COLO668 (cell line): ENCODE data around the gene CIAPIN1.

Experiments used
- DNase-seq: peaks from one replicate; lab custom pipeline; 2025; ENCODE audit not compliant: unreplicated experiment; lab: John Stamatoyannopoulos, UW

CIAPIN1 gene

DNA sequence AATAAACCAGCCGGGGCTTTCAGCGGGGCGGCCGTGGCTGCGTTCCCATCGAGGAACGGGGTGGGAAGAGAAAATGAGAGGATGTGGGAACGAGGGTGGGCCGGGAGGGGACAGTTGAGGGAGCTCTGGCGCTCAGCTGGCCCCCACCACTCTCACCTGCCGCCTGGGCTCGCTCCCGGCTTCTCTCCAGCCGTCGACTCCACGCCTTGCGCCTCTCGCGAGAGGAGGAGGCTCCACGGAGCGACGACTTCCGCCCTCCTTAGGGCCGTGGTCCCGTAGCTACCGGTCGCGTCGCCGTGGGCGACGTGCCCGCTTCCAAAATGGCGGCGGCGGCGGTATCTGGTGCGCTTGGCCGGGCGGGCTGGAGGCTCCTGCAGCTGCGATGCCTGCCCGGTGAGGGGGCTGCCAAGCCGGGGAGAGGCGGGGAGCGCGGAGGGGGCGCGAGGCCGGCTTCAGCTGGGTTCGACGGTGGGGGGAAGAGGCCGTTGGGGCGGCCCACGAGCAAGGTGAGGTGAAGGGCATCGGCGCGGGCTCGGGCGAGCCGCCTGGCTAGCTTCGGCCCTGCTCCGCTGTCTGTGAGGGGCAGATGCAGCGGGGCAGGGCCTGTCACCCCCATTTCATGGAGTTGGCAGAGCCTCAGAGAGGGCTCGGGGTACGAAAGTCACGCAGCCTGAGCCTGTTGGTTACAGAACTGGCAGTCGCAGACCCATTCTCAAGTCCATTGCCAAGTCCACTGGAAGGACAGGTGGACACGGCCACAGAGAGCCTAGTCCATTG is at the start of gene CIAPIN1, which contains the start of gene COQ9:
Gene CIAPIN1, minus strand, starts transcription at position 200 of the 777 bp plus-strand sequence. CDS start 6,457 bp downstream, outside the sequence.
Gene COQ9, plus strand, starts transcription at position 294 of the 777 bp plus-strand sequence. Its CDS starts 27 bp downstream, at position 321.
- peak; percentile 97 for DNase-seq

DNA sequence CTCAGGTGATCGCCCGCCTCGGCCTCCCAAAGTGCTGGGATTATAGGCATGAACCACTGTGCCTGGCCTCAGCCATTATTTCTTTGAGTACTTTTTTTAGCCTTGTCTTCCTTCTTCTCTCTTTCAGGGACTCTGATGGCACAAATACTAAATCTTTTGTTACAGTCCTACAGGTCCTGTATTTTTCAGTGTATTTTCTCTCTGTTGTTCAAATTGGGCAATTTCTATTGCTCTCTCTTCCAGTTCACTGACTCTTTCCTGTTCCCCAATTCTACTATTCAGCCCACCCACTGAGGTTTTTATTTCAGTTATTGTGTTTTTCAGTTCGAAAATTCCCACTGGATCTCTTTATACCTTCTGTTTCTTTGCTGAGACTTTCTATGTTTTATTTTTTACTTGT is 46.6 kb upstream of the CIAPIN1 start:
- no peak for DNase-seq

DNA sequence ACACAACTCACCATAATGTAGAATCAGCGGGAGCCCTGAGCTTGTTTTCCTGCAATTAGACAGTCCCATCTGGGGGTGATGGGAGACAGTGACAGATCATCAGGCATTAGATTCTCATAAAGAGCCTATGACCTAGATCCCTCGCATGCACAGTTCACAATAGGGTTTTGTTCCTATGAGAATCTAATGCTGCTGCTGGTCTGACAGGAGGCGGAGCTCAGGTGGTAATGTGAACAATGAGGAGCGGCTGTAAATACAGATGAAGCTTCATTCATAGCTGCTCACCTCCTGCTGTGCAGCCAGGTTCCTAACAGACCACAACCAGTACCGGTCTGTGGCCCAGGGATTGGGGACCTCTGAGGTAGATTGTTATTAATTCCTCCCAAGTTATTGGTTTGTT is 42.0 kb upstream of the CIAPIN1 start:
- peak; percentile 29 for DNase-seq

DNA sequence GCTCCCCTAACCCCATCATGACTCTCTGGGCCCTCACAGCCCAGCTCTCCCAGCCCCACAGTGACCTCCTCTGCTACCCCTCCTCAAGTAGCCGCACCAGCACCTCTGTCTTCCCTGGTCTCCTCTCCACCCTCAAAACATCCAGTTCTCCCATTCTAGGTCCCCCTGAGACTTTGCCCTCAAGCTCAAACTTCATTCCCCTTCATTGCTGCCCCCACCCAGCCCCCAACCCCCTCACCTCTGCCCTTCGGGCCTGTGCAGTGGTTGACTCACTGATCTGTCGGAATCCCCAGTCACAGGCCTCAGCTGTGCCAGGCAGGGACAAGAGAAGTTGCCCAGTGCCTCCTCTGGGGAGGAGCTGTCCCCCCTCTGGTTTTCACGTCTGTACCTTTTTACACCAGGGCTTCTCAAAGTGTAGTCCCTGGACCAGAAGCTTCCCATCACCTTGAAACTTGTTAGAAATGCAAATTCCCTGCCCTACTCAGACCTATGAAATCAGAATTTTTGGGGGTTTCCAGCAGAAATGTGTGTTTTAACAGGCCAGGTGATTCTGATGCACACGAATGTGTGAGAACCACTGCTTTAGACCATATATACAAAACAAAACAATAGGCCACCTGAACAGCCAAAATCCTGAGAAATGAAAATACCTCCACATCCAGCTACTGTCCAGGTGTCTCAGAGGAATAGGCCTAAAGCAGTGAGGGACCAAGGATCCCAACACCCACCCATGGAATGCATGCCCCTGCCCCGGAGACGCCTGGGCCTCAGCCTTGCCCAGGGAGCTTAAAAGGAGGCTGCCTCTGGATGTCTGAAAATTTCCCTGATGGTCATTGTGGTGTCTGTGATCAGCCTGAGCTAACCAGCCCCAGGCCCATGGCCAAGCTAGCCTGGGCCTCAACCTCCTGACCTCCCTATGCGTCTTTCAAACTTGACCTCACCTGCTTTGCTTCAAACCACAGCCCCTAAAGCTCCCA is 40.0 kb upstream of the CIAPIN1 start:
- DNase-seq, result no peak

DNA sequence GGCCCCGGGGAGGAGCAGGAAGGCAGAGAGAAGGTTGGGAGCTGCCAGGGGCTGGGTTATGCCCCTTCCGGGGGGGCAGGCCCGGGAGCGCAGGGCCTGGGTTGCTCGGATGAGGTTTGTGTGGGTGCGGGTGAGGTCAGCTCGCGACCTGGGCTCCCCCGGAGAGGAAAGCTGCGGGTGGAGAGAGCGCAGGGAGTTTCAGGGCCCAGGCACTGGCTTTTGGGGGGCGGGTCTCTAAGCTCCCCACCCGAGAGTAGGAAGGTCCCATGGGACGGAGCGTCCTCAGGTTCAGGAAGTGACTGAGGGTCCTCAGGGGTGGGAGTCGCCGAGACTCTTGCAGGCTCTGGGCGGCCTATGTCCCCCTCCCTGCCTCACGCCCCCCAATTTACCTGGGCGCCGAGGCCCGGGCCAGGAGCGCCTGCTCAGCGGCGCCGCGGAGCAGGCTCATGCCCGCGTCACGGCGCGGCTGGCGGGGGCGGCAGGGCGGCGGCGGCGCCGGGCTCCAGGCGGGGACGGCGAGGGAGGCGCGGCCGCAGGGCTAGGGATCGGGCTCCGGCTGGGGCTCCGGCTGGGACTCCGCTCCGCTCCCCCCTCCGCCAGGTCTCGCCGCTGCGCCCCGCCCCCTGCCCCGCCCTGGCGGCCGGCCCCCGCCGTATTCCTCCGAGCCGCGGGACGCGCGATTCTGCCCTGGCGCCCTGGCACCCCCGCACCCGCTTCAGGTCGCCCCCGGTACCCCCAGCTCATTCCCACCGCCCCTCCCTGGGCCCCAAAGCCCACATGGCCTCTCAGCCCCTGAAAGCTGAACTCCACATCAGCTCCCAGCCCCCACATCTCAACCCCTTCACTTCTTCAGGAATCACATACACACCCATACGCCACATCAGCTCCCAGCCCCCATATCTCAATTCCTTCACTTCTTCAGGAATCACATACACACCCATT is 39.0 kb upstream of the CIAPIN1 start, which contains the start of gene DOK4:
Gene DOK4, minus strand, starts transcription at position 578 of the 942 bp plus-strand sequence. CDS start 6,986 bp downstream, outside the sequence.
- DNase-seq, result peak; percentile 87

DNA sequence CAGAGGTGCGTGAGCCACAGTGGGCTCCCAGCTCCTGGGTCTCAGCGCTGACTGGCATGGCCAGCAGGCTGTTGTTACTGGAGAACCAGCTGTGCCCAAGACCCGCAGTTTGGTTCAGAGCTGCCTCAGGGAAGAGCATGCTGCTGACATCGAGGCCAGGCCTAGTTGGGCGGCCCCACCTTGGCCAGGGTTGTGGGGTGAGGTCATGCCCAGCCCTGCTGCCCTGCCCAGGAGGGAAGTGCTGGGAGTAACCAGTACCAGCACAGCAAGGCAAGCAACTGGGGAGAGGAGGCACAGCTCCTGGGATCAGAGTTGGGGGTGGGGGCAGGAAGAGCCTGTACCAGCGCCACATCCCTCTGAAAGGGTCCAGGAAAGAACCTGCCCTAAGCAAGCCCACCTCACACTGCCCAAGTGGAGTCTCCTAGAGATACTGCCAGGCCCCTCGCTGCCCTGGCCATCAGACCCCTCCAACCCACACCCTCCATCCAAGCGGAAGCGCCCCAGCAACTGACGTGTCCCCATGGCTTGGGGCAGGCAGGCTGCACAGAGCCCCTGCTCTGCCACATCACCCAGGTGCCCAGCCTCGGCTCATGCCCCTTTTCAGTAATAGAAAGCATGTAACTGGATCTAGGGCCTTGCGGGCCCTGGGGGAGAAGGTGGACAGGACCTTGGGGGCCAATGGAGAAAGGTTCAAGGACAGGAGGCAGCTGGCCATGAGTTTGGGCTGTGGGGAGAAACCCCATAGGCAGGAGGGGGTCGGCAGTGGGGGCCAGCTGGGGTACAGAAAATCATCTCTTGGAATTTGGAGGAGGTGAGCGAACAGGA is 38.1 kb upstream of the CIAPIN1 start:
- DNase-seq, result no peak

DNA sequence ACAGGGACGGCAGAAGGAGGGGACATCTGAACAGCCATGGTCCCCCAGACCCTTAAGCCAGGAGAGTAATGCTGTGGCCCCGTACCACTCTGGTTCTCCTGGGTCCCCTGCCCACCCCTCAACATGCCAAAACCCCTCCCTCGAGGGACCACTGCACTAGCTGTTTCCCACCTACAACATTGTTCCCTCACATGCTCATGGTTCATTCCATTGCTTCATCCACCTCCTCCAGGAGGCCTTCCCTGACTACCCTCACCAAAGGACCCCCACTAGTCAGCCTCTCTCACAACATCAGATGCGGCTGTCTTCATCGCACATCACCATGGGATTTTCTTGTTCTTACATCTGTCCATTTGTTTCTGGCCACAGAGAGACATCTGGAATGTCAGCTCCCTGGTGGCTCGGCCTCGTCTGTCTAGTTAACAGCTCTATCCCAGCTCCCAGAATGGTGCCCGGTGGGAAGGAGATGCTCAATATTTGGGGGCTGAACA is 37.4 kb upstream of the CIAPIN1 start:
- DNase-seq, result no peak

DNA sequence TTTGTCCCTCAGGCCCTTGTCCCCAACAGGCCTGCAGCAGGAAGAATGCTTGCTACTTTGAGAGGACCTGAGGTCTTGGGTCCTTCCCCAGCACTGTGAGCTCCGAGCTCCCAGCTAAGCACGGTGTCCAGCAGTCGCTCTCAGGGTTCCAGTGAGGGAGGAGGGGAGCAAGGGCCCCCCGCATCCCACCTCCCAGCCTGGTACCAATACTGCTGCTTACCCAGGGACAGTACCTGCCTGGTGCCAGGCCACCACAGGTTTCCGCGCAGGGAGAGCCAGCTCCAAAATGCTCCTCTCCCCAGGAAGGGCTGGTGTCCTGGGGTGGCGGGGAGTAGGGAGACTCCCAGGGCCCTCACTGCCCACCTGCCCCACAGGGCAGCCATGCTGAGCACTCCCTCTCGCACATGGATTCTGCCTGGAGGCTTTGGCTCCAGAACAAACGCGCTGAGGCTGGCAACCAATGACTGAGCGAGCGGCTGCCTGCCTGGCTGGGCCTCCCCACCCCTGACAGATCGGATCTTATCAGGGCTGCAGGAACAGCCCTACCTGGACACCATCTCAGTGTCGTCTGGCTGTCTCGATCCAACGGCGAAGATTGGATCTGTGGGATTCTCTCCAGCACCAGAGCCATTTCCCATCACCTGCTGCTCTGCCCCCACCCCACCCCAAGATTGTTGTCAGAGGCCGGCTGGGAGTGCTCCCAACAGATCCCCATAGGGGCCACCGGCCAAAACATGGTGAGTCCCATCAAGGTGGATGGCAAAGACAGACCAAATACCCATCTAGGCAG is 36.7 kb upstream of the CIAPIN1 start:
- no peak for DNase-seq

DNA sequence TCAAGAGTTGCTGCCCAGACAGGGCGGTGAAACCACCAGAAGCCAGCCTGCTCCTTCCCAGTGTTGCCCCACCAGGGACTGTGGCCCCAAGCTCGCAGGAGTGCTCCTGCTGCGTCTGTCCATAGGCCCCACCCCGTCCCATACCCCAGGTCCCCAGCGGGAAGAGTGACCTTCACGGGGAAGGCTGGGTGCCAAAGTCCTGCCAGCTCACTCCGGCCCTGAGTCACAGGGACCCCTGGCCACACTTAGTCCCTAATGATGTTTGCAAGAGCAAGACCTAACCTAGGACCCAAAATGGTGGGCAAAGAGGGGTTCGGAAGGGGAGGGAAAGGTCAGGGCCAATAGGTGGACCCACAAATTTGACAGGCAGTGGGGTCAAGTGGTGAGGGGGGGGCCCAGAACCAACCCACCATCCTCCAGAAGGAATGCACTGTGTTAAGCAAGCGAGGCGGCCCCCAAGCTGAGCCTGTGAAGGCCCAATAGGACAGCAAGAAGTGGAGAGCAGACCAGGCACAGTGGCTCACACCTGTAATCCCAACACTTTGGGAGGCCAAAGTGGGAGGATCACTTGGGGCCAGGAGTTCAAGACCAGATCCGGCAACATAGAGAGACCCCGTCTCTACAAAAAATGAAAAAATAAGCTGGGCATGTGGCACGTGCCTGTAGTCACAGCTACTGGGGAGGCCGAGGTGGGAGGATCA is 35.8 kb upstream of the CIAPIN1 start:
- DNase-seq, result no peak

DNA sequence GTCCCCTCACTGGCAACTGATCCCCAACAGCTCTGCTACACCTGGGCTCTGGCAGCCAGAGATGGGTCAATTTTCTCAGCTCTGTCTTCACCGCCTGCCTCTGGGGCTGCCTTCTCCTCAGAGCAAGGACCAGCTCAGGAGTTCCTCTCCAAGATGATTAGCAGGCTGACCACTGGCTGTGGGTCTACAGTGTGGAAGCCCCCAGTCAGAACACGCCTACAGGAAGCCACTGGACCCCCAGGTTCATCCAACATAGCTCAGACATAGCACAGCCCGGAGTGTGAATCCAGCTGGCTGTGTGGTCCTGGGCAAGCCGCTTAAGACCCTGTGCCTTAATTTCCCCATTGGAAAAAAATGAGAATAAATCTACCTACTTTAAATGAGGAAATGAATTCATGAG is 34.2 kb upstream of the CIAPIN1 start:
- no peak for DNase-seq

DNA sequence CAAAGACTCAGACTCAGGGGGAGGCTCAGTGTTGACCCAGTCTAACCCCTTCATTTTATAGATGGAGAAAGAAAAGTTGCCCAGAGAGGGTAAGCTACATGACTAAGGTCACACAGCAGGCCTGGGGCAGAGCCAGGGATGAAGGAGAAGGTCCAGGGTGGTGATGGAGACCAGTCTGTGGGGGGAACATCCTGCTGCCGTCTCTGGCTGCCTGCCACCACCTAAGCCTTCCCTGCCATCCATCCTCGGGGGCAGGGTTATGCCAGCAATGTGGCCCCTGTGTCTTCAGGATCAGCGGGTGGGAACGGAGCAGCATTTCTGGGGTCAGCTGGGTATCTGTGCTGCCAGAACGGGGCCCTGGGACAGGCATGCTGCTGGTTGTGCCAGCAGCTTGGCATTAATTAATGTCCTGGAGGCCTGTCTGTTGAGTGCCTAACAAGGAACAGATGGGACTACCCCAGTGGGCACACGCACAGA is 33.6 kb upstream of the CIAPIN1 start:
- no peak for DNase-seq

DNA sequence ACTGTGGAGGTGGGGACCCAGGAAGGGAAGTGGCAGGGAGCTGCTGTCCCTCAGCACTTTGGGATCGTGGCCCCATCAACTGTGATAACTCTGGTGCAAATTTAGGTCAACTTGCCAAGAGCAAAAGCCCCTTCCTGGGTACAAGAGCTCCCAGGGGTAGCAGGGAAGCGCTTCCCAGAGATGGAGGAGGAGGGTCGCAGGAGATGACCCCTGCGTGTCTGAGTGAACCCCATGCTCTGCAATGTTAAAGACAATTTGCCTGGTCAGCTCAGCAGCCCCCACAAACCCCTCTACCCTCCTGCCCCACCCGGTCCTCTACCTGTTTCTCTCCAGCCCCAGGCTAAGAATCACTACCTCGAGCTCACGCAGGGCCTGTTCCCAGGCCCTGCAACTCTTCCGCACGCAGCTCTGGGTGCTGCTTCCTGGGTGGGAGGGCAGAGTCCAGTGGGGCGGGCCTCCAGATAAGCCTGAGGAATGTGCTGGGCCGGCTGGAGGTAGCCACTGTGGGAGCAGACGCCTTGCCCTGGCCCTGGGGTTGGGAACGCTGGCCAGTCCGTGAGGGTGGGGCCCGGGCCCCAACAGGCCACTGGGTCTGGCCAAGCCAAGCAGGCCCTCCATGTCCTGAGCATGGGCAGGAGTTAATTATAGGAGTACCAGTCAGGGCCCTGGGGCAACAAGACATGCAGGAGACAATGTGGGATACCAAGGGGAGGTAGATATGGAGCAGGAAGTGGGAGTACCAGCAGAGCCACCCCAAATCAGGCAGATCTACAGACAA is 33.0 kb upstream of the CIAPIN1 start:
- DNase-seq, result peak; percentile 13

DNA sequence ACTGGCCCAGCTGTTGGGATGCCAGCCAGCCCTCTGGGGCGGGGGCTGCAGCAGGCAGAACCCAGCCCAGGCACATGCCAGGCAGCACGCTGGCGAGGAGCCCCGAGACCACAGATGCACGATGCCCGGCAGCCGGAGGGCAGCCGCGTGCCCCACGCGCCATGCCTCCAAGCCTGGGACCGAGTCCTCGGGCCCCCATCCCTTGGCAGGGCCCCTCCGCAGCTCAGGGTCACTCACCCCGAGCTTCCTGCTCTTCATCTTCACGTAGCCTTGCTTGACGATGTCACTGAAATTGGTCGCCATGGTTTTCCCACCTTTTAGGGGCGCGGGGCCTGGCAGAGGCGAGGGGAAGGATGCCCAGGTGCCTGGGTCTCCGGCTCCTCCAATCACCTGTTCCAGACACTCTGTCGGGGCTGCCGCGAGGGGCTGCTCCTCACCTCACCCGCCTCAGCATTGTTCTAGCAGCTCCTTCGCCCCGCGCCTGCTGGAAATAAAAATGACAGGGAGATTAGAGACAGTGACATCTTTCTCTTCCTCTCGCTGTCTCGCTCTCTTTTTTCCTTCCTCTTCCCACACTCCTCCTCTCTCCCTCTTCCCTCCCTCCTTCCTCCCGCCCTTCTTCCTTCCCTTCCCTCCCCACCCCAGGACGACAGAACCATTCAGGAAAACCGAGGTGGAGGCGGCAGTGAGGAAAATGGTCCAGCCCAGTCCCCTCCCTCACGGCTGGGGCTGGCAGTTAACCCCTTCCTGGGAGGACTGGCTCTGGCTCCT is 32.2 kb upstream of the CIAPIN1 start:
- no peak for DNase-seq

DNA sequence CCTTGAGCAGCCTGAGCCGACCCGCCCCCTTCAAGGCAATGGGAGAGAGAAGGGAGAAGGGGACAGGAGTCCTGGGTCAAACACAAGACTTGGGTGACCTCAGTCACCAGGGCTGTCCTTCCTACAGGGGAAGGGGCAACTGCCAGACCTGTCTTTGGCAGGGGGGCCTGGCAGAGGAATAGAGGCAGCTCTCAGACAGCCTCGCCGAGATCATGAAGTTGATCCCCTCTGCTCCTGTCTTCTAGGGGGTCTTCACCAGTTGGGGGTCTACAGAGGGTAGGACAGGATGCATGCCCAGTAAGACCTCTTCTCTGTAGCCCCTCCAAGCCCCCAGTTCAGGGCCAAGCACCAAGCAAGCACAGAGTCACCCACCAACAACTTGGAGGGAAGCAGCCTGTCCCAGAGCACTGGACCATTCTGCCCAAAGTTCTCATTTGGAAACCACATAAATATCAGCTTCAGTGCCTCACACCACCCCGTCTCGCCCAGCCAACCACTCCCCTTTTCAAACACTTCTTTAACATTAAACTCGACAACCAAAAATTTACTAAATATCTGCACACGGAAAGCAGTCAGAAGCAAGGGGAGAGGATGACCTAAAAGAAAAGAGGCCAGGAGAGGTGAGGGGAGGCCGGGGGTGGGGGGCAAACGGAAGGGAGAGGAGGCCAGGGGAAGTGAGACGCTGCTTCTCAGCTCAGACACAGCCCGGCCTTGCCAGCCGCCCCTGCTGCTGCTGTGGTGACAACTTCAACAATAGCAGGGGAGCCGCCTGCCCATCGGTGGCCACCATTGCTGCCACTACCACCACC is 31.4 kb upstream of the CIAPIN1 start:
- no peak for DNase-seq

DNA sequence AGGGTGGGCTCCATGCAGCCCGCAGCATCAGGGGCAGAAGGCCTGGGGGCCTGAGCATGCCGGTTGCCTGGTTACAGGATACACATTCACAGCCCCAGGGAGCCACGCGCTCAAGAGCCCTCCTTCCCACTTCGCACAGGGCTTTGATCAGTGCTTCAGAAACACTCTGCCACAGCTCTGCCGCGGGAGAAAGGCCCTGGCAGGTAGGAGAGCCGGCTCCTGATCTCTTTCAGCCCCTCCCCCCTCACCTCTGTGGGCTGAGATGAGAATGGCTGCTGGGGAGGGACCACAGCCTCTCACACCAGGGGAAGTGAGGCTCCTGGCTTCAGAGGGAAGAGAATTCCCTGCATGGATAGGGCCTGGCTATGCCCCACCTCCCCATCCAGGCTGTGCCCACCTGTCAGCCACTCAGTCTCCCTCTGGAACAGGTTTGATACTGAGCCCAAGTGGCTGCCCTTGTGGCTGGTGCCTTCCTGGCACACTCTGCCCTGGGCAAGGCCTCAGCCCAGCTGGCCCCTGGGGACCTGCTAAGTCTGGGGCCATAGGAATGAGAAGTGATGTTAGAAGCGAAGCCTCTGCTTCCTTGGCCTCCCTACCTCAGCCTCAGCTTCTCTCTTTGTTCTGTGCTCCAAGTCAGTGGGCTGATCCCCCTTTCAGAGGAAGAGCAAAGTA is 30.5 kb upstream of the CIAPIN1 start:
- DNase-seq, result no peak
